AG09319 (cell line): ENCODE measurements around the gene ING2.

ENCODE experiments used
- DNase-seq: peaks from one replicate; pipeline ENCODE4 v3.0.0-alpha.2; 2010; ENCODE audit warnings: low read depth; ENCODE audit errors: extremely low read depth
- CTCF ChIP-seq: IDR thresholded peaks from 2 replicates; pipeline ENCODE4 v1.5.1; 2011; ENCODE audit warnings: low read depth, mild to moderate bottlenecking, inconsistent platforms, low read length, moderate library complexity

The ING2 gene

GRCh38 chr4:183517194-183517593 lies 12.3 kb downstream of the ING2 start:
- TF ChIP-seq CTCF, result no peak
- no peak for DNase-seq

- DNase-seq, result no peak
Observed at GRCh38 chr4:183517781-183518180, 12.9 kb downstream of the ING2 start.

GRCh38 chr4:183522821-183523220 lies 18.0 kb downstream of the ING2 start:
- no peak for DNase-seq
- no peak for TF ChIP-seq CTCF

More at GRCh38 chr4:183517781-183518180, 12.9 kb downstream of the ING2 start:
- TF ChIP-seq CTCF, result no peak

- no peak for TF ChIP-seq CTCF
Observed at GRCh38 chr4:183527326-183527725, 22.5 kb downstream of the ING2 start.

GRCh38 chr4:183532821-183533220 lies 28.0 kb downstream of the ING2 start:
- no peak for TF ChIP-seq CTCF
- DNase-seq, result no peak

More at GRCh38 chr4:183527326-183527725, 22.5 kb downstream of the ING2 start:
- DNase-seq, result no peak

GRCh38 chr4:183533698-183534097 lies 28.8 kb downstream of the ING2 start:
- no peak for DNase-seq
- TF ChIP-seq CTCF, result no peak

- DNase-seq, result no peak
- no peak for TF ChIP-seq CTCF
Observed at GRCh38 chr4:183540410-183541009, 35.7 kb downstream of the ING2 start.
